22Rv1 (cell line): Measurements from ENCODE around the gene SORBS1.

Source experiments
- H3K27ac ChIP-seq: fragments of 450-650 bp; 2 replicates; pipeline ENCODE4 v1.5.1; 2017
- ZFX ChIP-seq: fragments of 450-650 bp; IDR thresholded peaks from 2 replicates; pipeline ENCODE4 v1.6.1; 2017; ENCODE audit warnings: antibody characterized with exemption, borderline replicate concordance
- TF ChIP-seq, protein P1 (sequence below): fragments of 450-650 bp; IDR thresholded peaks from 2 replicates; pipeline ENCODE4 v1.5.1; 2017; ENCODE audit warnings: mild to moderate bottlenecking

The SORBS1 gene

DNA sequence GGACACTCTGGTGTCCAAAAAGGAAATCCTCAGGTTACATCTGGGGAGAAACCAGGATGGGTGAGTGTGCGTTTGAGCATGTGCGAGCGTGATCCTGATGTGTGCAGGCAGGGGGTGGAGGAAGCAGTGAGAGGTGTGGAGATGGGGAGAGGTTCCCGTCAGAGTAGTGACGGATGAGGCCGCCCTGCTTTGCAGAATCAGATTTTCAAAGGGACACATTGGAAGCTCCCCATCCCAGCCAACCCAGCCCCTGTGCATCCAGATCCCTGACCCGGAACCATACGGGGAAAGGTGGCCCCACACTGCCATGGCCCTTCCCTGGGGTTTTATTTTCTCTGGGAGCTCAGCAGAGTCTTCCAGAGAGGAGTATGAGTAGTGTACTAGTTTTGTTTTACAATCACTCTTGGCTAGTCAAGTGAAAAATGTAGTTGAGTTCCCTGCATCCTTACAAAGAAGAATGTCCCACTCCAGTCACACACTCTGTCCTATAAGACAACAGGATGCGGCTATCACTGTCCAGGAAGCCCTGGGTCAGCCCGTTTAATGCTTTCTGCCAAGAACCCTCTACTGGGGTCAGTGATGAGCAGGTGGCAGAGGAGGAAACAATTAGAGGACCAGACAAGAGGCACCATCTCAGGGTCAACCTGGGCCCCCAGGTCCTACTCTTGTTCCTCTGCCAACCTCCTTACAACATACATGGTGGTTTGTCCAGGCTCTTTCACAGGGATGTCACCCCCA is 223.6 kb downstream of the SORBS1 start:
- no peak for TF ChIP-seq ZFX
- TF ChIP-seq, protein P1, sequence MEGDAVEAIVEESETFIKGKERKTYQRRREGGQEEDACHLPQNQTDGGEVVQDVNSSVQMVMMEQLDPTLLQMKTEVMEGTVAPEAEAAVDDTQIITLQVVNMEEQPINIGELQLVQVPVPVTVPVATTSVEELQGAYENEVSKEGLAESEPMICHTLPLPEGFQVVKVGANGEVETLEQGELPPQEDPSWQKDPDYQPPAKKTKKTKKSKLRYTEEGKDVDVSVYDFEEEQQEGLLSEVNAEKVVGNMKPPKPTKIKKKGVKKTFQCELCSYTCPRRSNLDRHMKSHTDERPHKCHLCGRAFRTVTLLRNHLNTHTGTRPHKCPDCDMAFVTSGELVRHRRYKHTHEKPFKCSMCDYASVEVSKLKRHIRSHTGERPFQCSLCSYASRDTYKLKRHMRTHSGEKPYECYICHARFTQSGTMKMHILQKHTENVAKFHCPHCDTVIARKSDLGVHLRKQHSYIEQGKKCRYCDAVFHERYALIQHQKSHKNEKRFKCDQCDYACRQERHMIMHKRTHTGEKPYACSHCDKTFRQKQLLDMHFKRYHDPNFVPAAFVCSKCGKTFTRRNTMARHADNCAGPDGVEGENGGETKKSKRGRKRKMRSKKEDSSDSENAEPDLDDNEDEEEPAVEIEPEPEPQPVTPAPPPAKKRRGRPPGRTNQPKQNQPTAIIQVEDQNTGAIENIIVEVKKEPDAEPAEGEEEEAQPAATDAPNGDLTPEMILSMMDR = no peak
- H3K27ac ChIP-seq = no peak overlapping the region

DNA sequence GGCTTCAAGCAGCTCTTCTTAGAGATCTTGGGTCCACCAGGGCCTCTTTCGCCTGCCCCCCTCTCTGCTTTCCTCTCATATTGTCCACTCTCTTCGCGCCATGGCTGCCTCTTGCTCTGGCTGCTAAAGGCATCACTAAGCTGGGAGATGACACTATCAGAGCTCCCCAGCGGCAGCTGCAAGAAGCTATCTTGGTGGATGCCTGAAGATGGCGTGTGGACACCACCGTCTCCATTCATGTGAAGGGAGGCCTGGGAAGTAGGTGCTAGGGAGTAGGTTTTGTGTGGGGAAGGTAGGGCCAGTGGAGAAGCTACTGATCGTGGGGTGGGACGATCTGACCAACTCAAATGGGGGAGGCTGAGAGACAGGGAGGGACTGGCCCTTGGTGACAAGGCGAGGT is 224.5 kb downstream of the SORBS1 start:
- TF ChIP-seq, protein P1 = no peak
- no peak for TF ChIP-seq ZFX
- H3K27ac ChIP-seq = no peak overlapping the region

DNA sequence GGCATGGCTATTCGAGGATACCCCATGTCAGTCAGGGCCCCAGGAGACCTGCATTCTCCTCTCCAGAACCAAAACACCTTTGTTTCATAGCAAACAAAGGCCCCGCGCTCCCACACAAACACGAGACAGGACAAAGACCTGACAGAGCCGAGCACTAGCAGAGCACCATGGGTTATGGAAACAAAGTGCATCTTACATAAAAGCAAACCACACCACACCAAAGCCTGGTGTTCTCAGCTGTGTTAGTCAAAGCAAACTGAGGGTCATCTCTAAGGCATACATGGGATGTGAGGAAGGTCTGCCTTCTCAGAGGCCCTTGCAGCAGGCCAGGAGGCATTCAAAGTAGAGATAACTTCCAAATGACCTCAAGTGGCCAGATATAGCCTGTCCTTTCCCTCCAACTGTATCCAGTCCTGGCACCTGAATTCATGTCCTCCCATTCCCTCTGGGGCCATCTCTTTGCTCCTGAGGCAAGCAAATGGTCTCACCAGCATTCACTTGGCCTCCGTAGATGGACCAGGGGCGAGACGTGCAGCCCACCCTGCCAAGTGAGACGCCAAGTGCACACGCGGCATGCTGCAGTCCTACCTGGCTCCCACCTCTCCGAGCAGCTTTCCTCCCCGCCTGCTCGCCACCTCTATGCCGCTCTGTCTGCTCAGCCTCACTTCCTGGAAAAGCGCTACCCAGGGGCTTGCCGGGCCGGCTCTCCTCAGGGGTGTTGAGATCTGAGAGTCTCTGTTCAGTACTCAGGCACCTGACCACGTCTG is 225.1 kb downstream of the SORBS1 start:
- TF ChIP-seq ZFX = no peak
- TF ChIP-seq, protein P1 = no peak
- no peak overlapping the region for H3K27ac ChIP-seq

GRCh38 chr10:95334805-95335144 is 226.4 kb downstream of the SORBS1 start:
- H3K27ac ChIP-seq = no peak overlapping the region
- no peak for TF ChIP-seq ZFX
- TF ChIP-seq, protein P1 = no peak

DNA sequence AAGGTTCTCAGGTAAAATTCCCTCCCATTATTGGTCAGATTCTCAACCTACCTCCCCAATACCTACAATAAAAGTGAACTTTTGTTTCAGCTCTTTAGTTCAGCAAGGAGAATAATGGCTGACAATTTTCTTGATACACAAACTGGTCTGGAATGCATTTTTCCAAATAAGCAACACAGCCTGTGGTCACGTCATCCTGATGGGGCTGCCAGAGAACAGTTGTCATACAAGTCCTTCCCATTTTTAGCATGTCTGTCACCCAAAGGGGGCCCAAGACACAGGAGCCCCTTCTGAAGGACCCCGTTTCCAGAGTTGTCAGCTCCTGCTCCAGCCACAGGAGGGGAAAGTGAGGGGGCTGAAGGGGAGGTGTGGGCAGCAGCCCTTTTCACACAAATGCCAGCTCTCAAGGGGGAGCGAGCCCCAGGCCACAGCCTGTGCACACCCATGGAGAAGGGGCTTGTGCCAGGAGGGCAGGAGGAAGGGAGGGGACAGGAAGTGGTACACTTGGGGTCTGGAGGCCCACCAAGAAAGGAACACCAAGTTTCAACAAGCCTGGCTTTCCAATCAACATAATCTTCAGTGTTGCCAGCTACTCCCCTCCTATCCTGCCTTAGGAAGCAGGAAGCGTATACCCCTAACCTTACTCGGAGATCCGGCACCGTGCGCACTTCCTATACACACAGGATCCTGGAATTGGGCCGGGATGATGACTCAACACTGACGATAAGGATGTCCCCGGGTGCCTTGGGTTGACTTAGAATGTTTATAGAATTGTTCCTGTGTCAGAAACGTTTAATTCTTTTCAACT is 227.0 kb downstream of the SORBS1 start:
- TF ChIP-seq, protein P1 = no peak
- no peak for TF ChIP-seq ZFX
- no peak overlapping the region for H3K27ac ChIP-seq

DNA sequence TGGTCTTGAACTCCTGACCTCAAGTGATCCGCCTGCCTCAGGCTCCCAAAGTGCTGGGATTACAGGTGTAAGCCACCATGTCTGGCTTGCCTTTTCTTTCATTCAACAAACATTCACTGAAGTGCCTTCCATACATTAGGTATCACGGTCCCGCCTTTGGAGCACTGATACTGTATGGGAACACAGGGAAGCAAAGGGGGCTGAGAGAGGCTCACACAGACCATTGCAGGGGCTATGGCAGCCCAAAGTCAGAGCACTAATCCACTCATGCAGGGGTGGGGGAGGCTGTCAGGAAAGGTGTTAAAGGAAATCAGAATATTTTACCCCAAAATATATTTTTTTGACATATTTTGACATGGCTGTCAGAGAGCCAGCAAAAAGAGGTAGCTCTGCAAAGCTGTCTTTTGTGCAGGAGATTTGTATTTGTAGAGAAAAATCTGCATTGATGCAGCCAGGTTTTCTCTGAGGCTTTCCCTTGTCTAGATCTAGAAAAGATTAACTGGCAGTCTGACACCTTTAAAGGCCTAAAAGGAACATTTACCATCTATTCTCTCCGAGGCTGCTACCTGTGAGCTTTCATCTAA is 228.4 kb downstream of the SORBS1 start:
- no peak overlapping the region for H3K27ac ChIP-seq
- TF ChIP-seq ZFX = no peak
- TF ChIP-seq, protein P1 = no peak
